GM21381 (cell line): Measurements from ENCODE around the gene PDE10A.

Source experiments
- ATAC-seq: cut with Tn5 transposase; IDR thresholded peaks from one replicate; pipeline ENCODE4 v1.9.1; 2021; ENCODE audit warnings: mild to moderate bottlenecking, moderate library complexity; ENCODE audit not compliant: unreplicated experiment

PDE10A gene

GRCh38 chr6:165300422-165300936 is 362.6 kb downstream of the PDE10A start:
- ATAC-seq: no peak

GRCh38 chr6:165298875-165299274 is 364.2 kb downstream of the PDE10A start:
- ATAC-seq: no peak

- no peak for ATAC-seq
Observed at GRCh38 chr6:165298402-165298801, 364.6 kb downstream of the PDE10A start.

GRCh38 chr6:165292657-165293056 is 370.4 kb downstream of the PDE10A start:
- no peak for ATAC-seq
